Measurements from ENCODE around the gene NEK6.

DNA sequence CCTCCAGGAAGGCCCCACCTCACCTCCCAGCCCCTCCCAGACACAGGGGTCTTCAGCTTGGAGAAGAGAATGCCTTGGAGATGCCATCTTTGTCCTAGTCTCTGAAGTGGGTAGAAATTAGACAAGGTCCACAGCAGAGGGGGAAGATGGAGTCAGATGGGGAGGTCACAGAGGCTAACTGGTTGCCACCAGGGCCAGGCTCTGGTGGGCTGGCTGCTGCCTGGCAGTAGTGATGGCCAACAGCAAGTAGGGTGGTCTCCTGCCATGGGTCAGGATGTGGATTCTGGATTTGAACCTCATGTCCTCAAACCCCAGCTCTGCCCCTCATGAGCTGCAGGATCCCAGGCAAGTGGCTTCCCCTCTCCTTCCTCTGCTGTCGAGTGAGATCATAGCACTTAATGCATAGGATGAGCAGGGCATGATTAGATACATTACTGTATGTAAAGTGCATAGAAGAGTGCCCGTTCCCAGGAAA lies 38.7 kb upstream of the NEK6 start:
- TF ChIP-seq, protein P1, sequence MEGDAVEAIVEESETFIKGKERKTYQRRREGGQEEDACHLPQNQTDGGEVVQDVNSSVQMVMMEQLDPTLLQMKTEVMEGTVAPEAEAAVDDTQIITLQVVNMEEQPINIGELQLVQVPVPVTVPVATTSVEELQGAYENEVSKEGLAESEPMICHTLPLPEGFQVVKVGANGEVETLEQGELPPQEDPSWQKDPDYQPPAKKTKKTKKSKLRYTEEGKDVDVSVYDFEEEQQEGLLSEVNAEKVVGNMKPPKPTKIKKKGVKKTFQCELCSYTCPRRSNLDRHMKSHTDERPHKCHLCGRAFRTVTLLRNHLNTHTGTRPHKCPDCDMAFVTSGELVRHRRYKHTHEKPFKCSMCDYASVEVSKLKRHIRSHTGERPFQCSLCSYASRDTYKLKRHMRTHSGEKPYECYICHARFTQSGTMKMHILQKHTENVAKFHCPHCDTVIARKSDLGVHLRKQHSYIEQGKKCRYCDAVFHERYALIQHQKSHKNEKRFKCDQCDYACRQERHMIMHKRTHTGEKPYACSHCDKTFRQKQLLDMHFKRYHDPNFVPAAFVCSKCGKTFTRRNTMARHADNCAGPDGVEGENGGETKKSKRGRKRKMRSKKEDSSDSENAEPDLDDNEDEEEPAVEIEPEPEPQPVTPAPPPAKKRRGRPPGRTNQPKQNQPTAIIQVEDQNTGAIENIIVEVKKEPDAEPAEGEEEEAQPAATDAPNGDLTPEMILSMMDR (IDR thresholded peaks at IDR 0.05; ENCODE audit: low read depth, low read length) = no peak
- no peak for TF ChIP-seq EZH2phosphoT487 (IDR thresholded peaks at IDR 0.05; ENCODE audit: low read depth)
